ENCODE data around the gene SHISA2. TPM values are rescaled to one million over a fixed set of nuclear protein-coding genes. Genes with fewer than 3 reads are reported as not detected.

SHISA2 gene
- total and polyA plus RNA-seq, 2 donors, result 0.28 to 8.8 TPM

GRCh38 chr13:26038931-26039475, 12.8 kb downstream of the SHISA2 start:
- WGBS, result 93% methylated on average over 8 of the region's 8 CpGs
- no peaks in the 10 kb centered on the region for H3K36me3 ChIP-seq (ENCODE audit: insufficient read depth)
- no peak for DNase-seq (ENCODE audit: extremely low spot score)
- no peak overlapping the region for H3K4me3 ChIP-seq (ENCODE audit: low read depth, low read length)
- no peak overlapping the region for H3K27ac ChIP-seq (ENCODE audit: low read depth)
- H3K4me1 ChIP-seq (ENCODE audit: insufficient read depth), result no peaks in the 10 kb centered on the region

- Histone ChIP-seq H3K4me1 (ENCODE audit: insufficient read depth) (no peaks in the 10 kb centered on the region), H3K4me3 (ENCODE audit: low read depth, low read length) (no peak overlapping the region), H3K36me3 (ENCODE audit: insufficient read depth) (no peaks in the 10 kb centered on the region), H3K27ac (ENCODE audit: low read depth) (no peak overlapping the region)
- no peak for DNase-seq (ENCODE audit: extremely low spot score)
- whole genome bisulfite sequencing, result 45% methylated on average over 2 of the region's 2 CpGs
These were observed 14.5 kb downstream of the SHISA2 start for GRCh38 chr13:26037302-26037701.

- no peak overlapping the region for H3K27ac ChIP-seq (ENCODE audit: low read depth)
- DNase-seq (ENCODE audit: extremely low spot score), result no peak
- H3K36me3 ChIP-seq (ENCODE audit: insufficient read depth), result no peaks in the 10 kb centered on the region
- WGBS, result 72% methylated on average over 4 of the region's 4 CpGs
- H3K4me1 ChIP-seq (ENCODE audit: insufficient read depth), result no peaks in the 10 kb centered on the region
- no peak overlapping the region for H3K4me3 ChIP-seq (ENCODE audit: low read depth, low read length)
These were observed 15.4 kb downstream of the SHISA2 start for GRCh38 chr13:26036383-26036782.

DNA sequence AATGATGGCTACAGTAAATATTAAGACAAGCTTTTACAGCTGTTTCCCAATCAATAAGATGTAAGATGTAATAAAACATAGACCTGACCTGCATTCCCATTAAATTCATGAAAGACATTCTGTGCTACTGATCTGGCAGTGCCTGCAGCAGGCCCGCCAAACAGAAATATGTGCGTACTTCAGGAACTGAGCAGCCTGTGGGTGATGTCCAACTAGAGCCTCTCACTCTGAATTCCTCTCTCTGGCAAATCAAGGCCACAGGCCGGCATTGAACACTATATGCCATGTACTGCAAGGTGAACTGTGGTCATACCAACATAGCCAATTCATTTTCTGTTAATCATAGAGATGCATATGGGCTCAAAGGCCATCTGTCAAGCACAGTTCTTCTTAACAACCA, 17.8 kb downstream of the SHISA2 start:
- Histone ChIP-seq H3K27ac (ENCODE audit: low read depth) (no peak overlapping the region), H3K4me3 (ENCODE audit: low read depth, low read length) (no peak overlapping the region), H3K36me3 (ENCODE audit: insufficient read depth) (no peaks in the 10 kb centered on the region), H3K4me1 (ENCODE audit: insufficient read depth) (no peaks in the 10 kb centered on the region)
- WGBS, result 50% methylated on average over 3 of the region's 3 CpGs
- DNase-seq (ENCODE audit: extremely low spot score), result no peak

GRCh38 chr13:26030331-26030730, 21.5 kb downstream of the SHISA2 start:
- Histone ChIP-seq H3K4me3 (ENCODE audit: low read depth, low read length) (no peak overlapping the region), H3K36me3 (ENCODE audit: insufficient read depth) (no peaks in the 10 kb centered on the region), H3K4me1 (ENCODE audit: insufficient read depth) (no peaks in the 10 kb centered on the region), H3K27ac (ENCODE audit: low read depth) (no peak overlapping the region)
- DNase-seq (ENCODE audit: extremely low spot score), result no peak
- 85% methylated on average over 4 of the region's 4 CpGs for WGBS

DNA sequence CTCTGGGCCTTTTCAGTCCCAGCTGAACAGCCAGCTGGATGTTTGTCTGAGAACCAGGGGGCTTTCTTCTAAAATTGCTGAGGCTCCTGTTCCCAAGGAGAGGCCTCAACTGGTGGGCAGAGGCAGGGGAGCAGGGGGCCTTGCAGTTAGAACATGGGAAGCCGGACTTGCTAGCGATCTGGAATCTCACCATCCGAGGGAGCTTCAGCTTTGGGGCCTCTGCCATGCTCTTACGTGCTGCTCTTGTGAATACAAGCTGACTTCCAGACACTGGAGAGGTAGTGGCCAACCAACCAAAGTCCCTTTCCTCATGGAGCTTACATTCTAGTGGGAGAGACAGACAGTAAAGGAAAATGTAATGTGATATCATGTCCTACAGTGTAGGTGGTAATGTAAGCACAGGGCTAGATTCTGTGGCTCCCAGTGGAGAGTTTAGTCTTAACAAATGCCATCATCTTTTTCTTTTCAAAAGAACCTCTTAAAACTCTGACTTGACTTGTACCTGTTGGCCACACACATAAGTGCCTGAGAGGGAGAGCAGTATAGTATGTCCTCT, 22.2 kb downstream of the SHISA2 start:
- 86% methylated on average over 4 of the region's 4 CpGs for WGBS
- no peak for DNase-seq (ENCODE audit: extremely low spot score)
- no peaks in the 10 kb centered on the region for H3K36me3 ChIP-seq (ENCODE audit: insufficient read depth)
- no peak overlapping the region for H3K27ac ChIP-seq (ENCODE audit: low read depth)
- no peaks in the 10 kb centered on the region for H3K4me1 ChIP-seq (ENCODE audit: insufficient read depth)
- H3K4me3 ChIP-seq (ENCODE audit: low read depth, low read length), result no peak overlapping the region

DNA sequence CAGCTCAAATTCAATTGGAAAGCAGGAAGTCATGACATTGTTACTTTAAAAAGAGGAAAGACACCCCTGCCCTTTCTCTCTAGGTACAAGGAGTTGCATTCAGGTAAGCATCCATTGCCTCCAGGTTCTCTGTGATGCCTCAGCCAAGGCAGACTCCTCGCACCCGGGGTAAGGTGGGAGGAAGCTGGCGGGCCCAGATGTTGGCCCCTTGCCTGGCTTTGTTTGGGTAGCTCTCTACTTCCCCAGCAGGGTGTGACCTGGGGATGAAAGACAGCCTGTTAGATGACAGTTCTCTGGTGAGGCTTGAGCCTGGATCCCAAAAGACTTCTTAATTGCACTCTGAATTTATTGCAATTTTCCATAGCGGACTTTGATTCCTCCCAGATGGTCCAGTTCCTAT, 25.6 kb downstream of the SHISA2 start:
- H3K4me3 ChIP-seq (ENCODE audit: low read depth, low read length), result no peak overlapping the region
- H3K4me1 ChIP-seq (ENCODE audit: insufficient read depth), result no peaks in the 10 kb centered on the region
- 60% methylated on average over 4 of the region's 4 CpGs for WGBS
- H3K27ac ChIP-seq (ENCODE audit: low read depth), result no peak overlapping the region
- no peak for DNase-seq (ENCODE audit: extremely low spot score)
- no peaks in the 10 kb centered on the region for H3K36me3 ChIP-seq (ENCODE audit: insufficient read depth)

DNA sequence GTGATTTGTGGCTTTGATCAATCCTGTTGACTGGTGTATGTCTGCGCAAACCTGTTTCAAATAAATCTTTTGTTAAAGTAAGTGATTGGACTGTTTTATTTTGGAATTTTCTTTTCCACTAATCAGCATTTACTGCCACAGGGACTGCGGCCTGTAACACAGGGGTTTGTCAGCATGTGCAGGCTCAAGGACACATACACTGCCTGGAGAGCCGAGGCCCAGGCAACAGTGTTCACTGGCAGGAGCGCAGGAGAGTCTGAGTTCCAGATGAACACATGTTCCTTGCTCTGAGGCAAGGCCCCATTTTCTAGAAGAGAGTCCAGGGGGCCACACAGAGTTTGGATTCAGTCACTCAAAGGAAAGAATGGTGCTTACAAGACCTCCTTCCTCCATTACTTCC, 26.0 kb downstream of the SHISA2 start:
- H3K4me1 ChIP-seq (ENCODE audit: insufficient read depth), result no peaks in the 10 kb centered on the region
- H3K36me3 ChIP-seq (ENCODE audit: insufficient read depth), result no peaks in the 10 kb centered on the region
- H3K4me3 ChIP-seq (ENCODE audit: low read depth, low read length), result no peak overlapping the region
- DNase-seq (ENCODE audit: extremely low spot score), result no peak
- WGBS, result 93% methylated on average over 4 of the region's 4 CpGs
- no peak overlapping the region for H3K27ac ChIP-seq (ENCODE audit: low read depth)

DNA sequence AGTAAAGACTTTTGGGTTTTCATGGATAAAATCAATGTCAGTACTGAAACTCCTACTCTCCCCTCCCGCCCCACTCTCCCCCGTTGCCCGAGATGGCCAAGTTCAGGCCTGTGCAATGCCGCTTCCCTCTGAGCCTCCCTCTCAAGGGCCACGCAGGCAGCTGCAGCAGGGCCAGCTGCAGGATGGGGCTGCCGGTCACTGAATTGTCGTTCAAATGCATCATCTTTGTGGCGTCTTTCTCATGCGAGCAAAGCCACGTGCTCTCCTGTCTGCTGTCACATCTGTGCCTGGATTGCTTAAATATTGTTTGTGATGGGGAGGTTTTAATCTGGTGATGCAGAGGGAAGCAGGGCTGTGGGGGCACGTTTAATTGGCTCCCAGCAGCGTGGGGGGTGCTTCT, 26.6 kb downstream of the SHISA2 start:
- DNase-seq (ENCODE audit: extremely low spot score), result no peak
- 69% methylated on average over 12 of the region's 12 CpGs for WGBS
- Histone ChIP-seq H3K27ac (ENCODE audit: low read depth) (no peak overlapping the region), H3K4me1 (ENCODE audit: insufficient read depth) (no peaks in the 10 kb centered on the region), H3K36me3 (ENCODE audit: insufficient read depth) (no peaks in the 10 kb centered on the region), H3K4me3 (ENCODE audit: low read depth, low read length) (no peak overlapping the region)

DNA sequence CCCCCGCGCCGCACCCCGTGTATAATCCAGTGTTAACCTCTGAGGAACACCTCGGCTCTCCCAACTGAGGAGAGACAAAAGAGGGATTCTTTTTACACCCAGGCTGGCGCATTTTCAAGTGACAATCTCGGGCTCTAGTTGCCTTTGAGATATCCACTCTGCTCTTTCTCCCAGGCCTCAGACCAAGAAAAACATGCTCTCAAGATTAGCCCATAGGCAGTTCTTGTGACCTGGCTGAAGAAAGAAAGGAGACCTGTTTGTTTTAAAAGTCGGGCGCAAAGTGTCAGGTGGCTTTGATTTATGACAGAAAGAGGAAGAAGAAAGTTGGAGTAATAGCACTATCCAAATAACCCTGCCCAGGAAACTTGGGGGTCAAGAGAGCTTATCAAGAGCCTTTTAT, 27.3 kb downstream of the SHISA2 start:
- WGBS, result 68% methylated on average over 9 of the region's 9 CpGs
- no peak for DNase-seq (ENCODE audit: extremely low spot score)

DNA sequence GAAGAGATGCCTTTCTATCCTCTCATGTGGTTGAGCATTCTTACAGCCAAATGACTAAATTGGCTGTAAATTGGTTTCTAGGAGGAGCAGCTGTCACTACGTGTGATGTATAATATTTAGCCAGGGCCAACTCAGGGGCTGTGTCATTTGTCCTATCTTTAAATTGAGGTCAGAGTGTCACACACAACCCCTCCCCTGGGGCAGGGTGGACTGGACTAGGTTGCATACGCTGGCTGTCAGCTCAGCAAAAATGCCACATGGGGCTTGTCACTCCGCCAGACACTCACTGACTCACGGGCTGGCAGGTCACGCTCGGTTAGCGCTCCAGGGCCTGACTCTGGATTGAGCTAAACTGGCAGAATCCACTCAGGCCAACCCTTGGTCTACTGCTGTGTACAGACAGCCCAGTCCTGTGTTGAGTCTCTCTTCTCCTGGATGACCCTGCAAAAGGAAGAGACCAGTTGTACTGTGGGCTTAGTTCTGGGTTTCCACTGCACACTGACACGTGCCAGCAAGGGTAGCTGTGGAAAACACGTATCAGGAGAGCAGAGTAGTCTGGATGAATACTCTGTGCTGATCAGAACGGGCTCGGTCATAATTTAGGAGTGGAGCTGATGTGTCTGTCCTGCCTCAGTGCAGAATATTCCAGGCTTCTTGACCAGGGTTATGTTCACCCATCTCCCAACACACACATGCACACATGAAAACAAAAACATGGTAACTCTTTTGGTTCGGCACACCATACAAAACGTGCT, 29.1 kb downstream of the SHISA2 start:
- Histone ChIP-seq H3K4me3 (ENCODE audit: low read depth, low read length) (no peak overlapping the region), H3K27ac (ENCODE audit: low read depth) (no peak overlapping the region), H3K4me1 (ENCODE audit: insufficient read depth) (peaks cover 2% of the 10 kb centered on the region), H3K36me3 (ENCODE audit: insufficient read depth) (no peaks in the 10 kb centered on the region)
- no peak for DNase-seq (ENCODE audit: extremely low spot score)
- 62% methylated on average over 13 of the region's 13 CpGs for WGBS

More for the DNA sequence above, 27.3 kb downstream of the SHISA2 start:
- H3K27ac ChIP-seq (ENCODE audit: low read depth), result no peak overlapping the region
- H3K36me3 ChIP-seq (ENCODE audit: insufficient read depth), result no peaks in the 10 kb centered on the region
- H3K4me3 ChIP-seq (ENCODE audit: low read depth, low read length), result no peak overlapping the region
- H3K4me1 ChIP-seq (ENCODE audit: insufficient read depth), result no peaks in the 10 kb centered on the region

- Histone ChIP-seq H3K27ac (ENCODE audit: low read depth) (no peak overlapping the region), H3K36me3 (ENCODE audit: insufficient read depth) (no peaks in the 10 kb centered on the region), H3K4me1 (ENCODE audit: insufficient read depth) (peaks cover 2% of the 10 kb centered on the region), H3K4me3 (ENCODE audit: low read depth, low read length) (no peak overlapping the region)
- no peak for DNase-seq (ENCODE audit: extremely low spot score)
- WGBS, result 79% methylated on average over 3 of the region's 3 CpGs
These were observed 29.9 kb downstream of the SHISA2 start for GRCh38 chr13:26021956-26022355.

GRCh38 chr13:26021516-26021915, 30.3 kb downstream of the SHISA2 start:
- no peak for DNase-seq (ENCODE audit: extremely low spot score)
- peaks cover 2% of the 10 kb centered on the region for H3K4me1 ChIP-seq (ENCODE audit: insufficient read depth)
- 83% methylated on average over 2 of the region's 2 CpGs for WGBS
- no peak overlapping the region for H3K27ac ChIP-seq (ENCODE audit: low read depth)
- no peaks in the 10 kb centered on the region for H3K36me3 ChIP-seq (ENCODE audit: insufficient read depth)
- H3K4me3 ChIP-seq (ENCODE audit: low read depth, low read length), result no peak overlapping the region

DNA sequence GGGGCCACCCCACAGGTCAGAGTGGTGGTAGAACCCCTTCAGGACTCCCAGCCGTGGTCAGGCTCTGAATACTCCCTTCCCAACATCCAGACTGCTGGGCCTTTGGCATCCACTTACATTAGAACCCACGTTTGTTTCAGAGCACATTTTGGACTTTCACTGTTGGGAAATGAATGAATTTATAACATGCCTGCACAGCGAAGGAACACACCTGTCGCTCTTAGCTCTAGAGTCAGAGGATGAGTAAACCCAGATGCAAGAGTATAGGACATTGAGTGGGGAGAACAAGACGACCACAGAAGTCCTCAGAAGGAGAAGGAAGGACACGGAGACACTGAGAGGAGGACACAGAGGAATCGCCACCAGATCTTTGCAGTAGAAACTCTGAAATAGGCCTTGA, 30.9 kb downstream of the SHISA2 start:
- Histone ChIP-seq H3K36me3 (ENCODE audit: insufficient read depth) (no peaks in the 10 kb centered on the region), H3K4me1 (ENCODE audit: insufficient read depth) (peaks cover 2% of the 10 kb centered on the region), H3K4me3 (ENCODE audit: low read depth, low read length) (no peak overlapping the region), H3K27ac (ENCODE audit: low read depth) (no peak overlapping the region)
- DNase-seq (ENCODE audit: extremely low spot score), result no peak
- WGBS, result 82% methylated on average over 7 of the region's 7 CpGs
